Heart right ventricle (tissue), 16 donors: ENCODE results near the gene HHIPL1. TPM values are rescaled to one million over a fixed set of nuclear protein-coding genes. Genes with fewer than 3 reads are reported as not detected.

Experiments used
- ATAC-seq, 8 donors: fragments of 200-7000 bp; cut with Tn5 transposase; one replicate each; pipeline ENCODE4 v1.9.1; 2020; ENCODE audit warnings: mild to moderate bottlenecking in 8 of 8, moderate library complexity in 8 of 8, moderate number of reproducible peaks in 1 of 8
- DNase-seq, 2 donors: peaks; one replicate each; pipeline ENCODE4 v3.0.0-alpha.2; 2020
- H3K27ac ChIP-seq, 10 donors: fragments of 200-600 bp; sonication (generic) in 2 of 10; one replicate each; pipeline versions ENCODE4 v1.5.0 to v1.8.0; 2020 to 2022; ENCODE audit warnings: mild to moderate bottlenecking in 3 of 10
- H3K27me3 ChIP-seq, 7 donors: fragments of 200-600 bp; one replicate each; pipeline ENCODE4 v1.8.0; 2021 to 2022; ENCODE audit warnings: mild to moderate bottlenecking in 2 of 7
- H3K36me3 ChIP-seq, 9 donors: fragments of 200-600 bp; sonication (generic) in 1 of 9; one replicate each; pipeline versions ENCODE4 v1.5.0 to v1.8.0; 2020 to 2022; ENCODE audit warnings: mild to moderate bottlenecking in 2 of 9
- H3K4me1 ChIP-seq, 9 donors: fragments of 200-600 bp; sonication (generic) in 1 of 9; one replicate each; pipeline versions ENCODE4 v1.5.0 to v1.8.0; 2020 to 2022; ENCODE audit warnings: mild to moderate bottlenecking in 4 of 9
- H3K4me3 ChIP-seq, 10 donors: fragments of 200-600 bp; sonication (generic) in 2 of 10; one replicate each; pipeline versions ENCODE4 v1.5.0 to v1.8.0; 2020 to 2022; ENCODE audit warnings: mild to moderate bottlenecking in 7 of 10, moderate library complexity in 2 of 10
- H3K9me3 ChIP-seq, 11 donors: fragments of 200-600 bp in 10 of 11; sonication (generic) in 2 of 11; one replicate each; pipeline versions ENCODE4 v1.5.0 to v1.8.0; 2013 to 2022; ENCODE audit warnings: mild to moderate bottlenecking in 2 of 11, control low read depth in 1 of 11, moderate library complexity in 1 of 11
- WGBS, 2 donors: extraction: QIAGEN DNeasy Blood & Tissue Kit; methylation state at CpG; one replicate each; pipeline ENCODE4 v1.1.7; 2013; ENCODE audit warnings: inconsistent platforms in 1 of 2; 5-methylcytosine and 5-hydroxymethylcytosine counted together
- intact Hi-C, 10 donors: fragments of 100-400 bp; cut with DNase I; formaldehyde crosslinking; loops; one replicate each; pipeline versions ENCODE4 v1.11.1 to v1.14.2; 2022
- polyA plus RNA-seq, 2 donors: library from polyadenylated mRNA; stranded (reverse); fragments of 200-250 nt; gene quantifications; one replicate each; pipeline ENCODE4 v1.2.3, GENCODE V29; 2013
- total RNA-seq, 10 donors: library from RNA; stranded (reverse); fragmentation: NEBNext Ultra II Directional in 3 of 10; extraction: Animal tissue kit (Norgen Biotek cat#: 25700) in 3 of 10; gene quantifications; one replicate each; pipeline versions ENCODE4 v1.2.1 to v1.2.4, GENCODE V29; 2021 to 2023
- TF ChIP-seq, protein P1 (sequence below), 9 donors: fragments of 200-600 bp; sonication (generic) in 2 of 9; IDR thresholded peaks; one replicate each; pipeline versions ENCODE4 v1.5.0 to v1.8.0; 2021 to 2022; ENCODE audit warnings: antibody characterized with exemption in 9 of 9, mild to moderate bottlenecking in 5 of 9, moderate library complexity in 1 of 9
- donor health status: Arrhythmogenic right ventricular cardiomyopathy.
- donor health status: ischemic (EF 13 %, LVEDD 7.1; RV severe dilation, severe dysfunction).
- donor health status: healthy with polysubstance abuse.
- donor health status: DM: no; HTN: yes; CAD: no.
- donor health status: DM: no; HTN: no; CAD: no.
- donor health status: ischemic (EF 25% LVEDD 6.9; RV normal size, moderate dysfunction).
- donor health status: ischemic (EF 25% LVEDD 5.7; RV mildly dilated, moderate dysfunction).
- donor health status: healthy.
- donor health status: DM: yes; HTN: yes; CAD: no.
- donor health status: Ischemic cardiomyopathy.
- donor health status: ischemic (EF 35%, LVEDD 5.7; RV mildly dilated, moderate dysfunction).
- donor health status: nonischemic (EF 11% LVEDD 7.7; RV severe dilation, severe dysfunction).
- donor health status: DM: yes; HTN: yes; CAD: no.
- donor health status: PGD.
- donor health status: ischemic (EF 29% LVEDD 5.4; RV normal size, mild dysfunction).
- donor health status: nonischemic (EF 23%, LVEDD 6.1; RV moderate dilation, normal function).

Gene HHIPL1
- total and polyA plus RNA-seq, 12 donors, result 0.55 to 2.2 (median 1.2) TPM

DNA sequence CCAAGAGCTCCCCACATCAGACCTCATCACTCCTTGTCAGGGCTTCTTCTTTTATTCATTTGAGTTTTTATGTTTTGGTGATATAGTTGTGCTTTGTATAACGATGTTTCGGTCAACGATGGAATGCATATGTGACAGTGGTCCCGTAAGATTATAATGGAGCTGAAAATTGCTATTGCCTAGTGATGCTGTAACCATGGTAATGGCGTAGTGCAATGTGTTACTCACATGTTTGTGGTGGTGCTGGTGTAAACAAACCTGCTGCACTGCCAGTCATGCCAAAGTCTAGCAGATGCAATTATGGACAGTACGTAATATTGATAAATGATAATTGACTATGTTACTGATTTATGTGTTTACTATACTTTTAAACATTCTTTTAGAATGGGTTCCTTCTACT, 55.5 kb downstream of the HHIPL1 start:
- H3K4me1 ChIP-seq, result peaks cover 0 to 10% (median 0%) of the 10 kb centered on the region in 9 donors
- ATAC-seq (no peak), DNase-seq (no peak)
- 97% methylated on average over 6 of the region's 6 CpGs for WGBS, 2 donors
- H3K9me3 ChIP-seq, result peaks cover 0 to 26% (median 8%) of the 10 kb centered on the region in 11 donors
- H3K36me3 ChIP-seq, result peaks cover 0 to 7% (median 0%) of the 10 kb centered on the region in 9 donors
- TF ChIP-seq, protein P1, sequence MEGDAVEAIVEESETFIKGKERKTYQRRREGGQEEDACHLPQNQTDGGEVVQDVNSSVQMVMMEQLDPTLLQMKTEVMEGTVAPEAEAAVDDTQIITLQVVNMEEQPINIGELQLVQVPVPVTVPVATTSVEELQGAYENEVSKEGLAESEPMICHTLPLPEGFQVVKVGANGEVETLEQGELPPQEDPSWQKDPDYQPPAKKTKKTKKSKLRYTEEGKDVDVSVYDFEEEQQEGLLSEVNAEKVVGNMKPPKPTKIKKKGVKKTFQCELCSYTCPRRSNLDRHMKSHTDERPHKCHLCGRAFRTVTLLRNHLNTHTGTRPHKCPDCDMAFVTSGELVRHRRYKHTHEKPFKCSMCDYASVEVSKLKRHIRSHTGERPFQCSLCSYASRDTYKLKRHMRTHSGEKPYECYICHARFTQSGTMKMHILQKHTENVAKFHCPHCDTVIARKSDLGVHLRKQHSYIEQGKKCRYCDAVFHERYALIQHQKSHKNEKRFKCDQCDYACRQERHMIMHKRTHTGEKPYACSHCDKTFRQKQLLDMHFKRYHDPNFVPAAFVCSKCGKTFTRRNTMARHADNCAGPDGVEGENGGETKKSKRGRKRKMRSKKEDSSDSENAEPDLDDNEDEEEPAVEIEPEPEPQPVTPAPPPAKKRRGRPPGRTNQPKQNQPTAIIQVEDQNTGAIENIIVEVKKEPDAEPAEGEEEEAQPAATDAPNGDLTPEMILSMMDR (IDR thresholded peaks at IDR 0.05), result no peak
- no peaks in the 10 kb centered on the region for H3K27me3 ChIP-seq
- H3K27ac ChIP-seq, result no peak overlapping the region
- H3K4me3 ChIP-seq, result no peak overlapping the region
- intact Hi-C loops, result no loop called here

GRCh38 chr14:99701260-99701659, 56.3 kb downstream of the HHIPL1 start:
- peaks cover 0 to 7% (median 0%) of the 10 kb centered on the region in 9 donors for H3K36me3 ChIP-seq
- TF ChIP-seq, protein P1 (IDR thresholded peaks at IDR 0.05), result no peak
- H3K4me3 ChIP-seq, result no peak overlapping the region
- H3K9me3 ChIP-seq, result peaks cover 0 to 26% (median 8%) of the 10 kb centered on the region in 11 donors
- no peak for DNase-seq
- H3K27ac ChIP-seq, result no peak overlapping the region
- intact Hi-C loops, result no loop called here
- ATAC-seq, result no peak
- peaks cover 0 to 10% (median 0%) of the 10 kb centered on the region in 9 donors for H3K4me1 ChIP-seq
- H3K27me3 ChIP-seq, result no peaks in the 10 kb centered on the region
- WGBS, 2 donors, result 96 to 97% methylated on average over 1 of the region's 1 CpG

DNA sequence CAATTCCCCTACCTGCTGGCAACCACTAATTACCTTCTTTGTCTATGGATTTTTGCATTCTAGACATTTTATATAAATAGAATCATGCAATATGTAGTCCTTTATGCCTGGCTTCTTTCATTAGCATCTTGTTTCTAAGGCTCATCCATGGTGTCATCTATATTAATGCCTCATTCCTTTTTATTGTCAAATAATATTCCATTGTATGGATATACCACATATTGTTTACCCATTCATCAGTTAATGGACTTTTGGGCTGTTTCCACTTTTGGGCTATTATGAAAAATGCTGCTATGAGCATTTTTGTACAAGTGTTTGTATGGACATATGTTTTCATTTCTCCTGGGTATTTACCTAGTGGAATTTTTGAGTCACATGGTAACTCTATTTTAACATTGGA, 57.2 kb downstream of the HHIPL1 start:
- TF ChIP-seq, protein P1 (IDR thresholded peaks at IDR 0.05), result no peak
- intact Hi-C loops, result no loop called here
- H3K4me1 ChIP-seq, result peaks cover 0 to 10% (median 0%) of the 10 kb centered on the region in 9 donors
- H3K27me3 ChIP-seq, result no peaks in the 10 kb centered on the region
- no peak for DNase-seq
- H3K9me3 ChIP-seq, result peaks cover 0 to 26% (median 8%) of the 10 kb centered on the region in 11 donors
- H3K36me3 ChIP-seq, result peaks cover 0 to 7% (median 0%) of the 10 kb centered on the region in 9 donors
- ATAC-seq, result no peak
- H3K4me3 ChIP-seq, result no peak overlapping the region
- H3K27ac ChIP-seq, result no peak overlapping the region

GRCh38 chr14:99703381-99703780, 58.5 kb downstream of the HHIPL1 start:
- DNase-seq (no peak), ATAC-seq (no peak)
- no peaks in the 10 kb centered on the region for H3K27me3 ChIP-seq
- H3K4me1 ChIP-seq, result peaks cover 0 to 9% (median 0%) of the 10 kb centered on the region in 9 donors
- whole genome bisulfite sequencing, 2 donors, result 96 to 97% methylated on average over 3 of the region's 3 CpGs
- intact Hi-C loops, result no loop called here
- TF ChIP-seq, protein P1 (IDR thresholded peaks at IDR 0.05), result no peak
- peaks cover 0 to 7% (median 0%) of the 10 kb centered on the region in 9 donors for H3K36me3 ChIP-seq
- peaks cover 0 to 26% (median 8%) of the 10 kb centered on the region in 11 donors for H3K9me3 ChIP-seq
- no peak overlapping the region for H3K27ac ChIP-seq
- H3K4me3 ChIP-seq, result no peak overlapping the region
